Skeletal muscle satellite cell (primary cell): Measurements from ENCODE around the gene WDR87.

Source experiments
- H3K27me3 ChIP-seq: 2 replicates; pipeline ENCODE4 v1.7.0; 2013; ENCODE audit warnings: low read length; ENCODE audit not compliant: control insufficient read depth, insufficient read depth
- H3K36me3 ChIP-seq: 2 replicates; pipeline ENCODE4 v1.7.0; 2013; ENCODE audit warnings: mild to moderate bottlenecking, control low read depth, low read length; ENCODE audit not compliant: insufficient read depth
- H3K4me1 ChIP-seq: 2 replicates; pipeline ENCODE4 v1.7.0; 2013; ENCODE audit warnings: low read length; ENCODE audit not compliant: control insufficient read depth, insufficient read depth
- H3K4me2 ChIP-seq: 2 replicates; pipeline ENCODE4 v1.7.0; 2013; ENCODE audit warnings: mild to moderate bottlenecking, low read length
- H3K4me3 ChIP-seq: 2 replicates; pipeline ENCODE4 v1.7.0; 2013; ENCODE audit warnings: low read length
- H3K9ac ChIP-seq: 2 replicates; pipeline ENCODE4 v1.7.0; 2013; ENCODE audit warnings: mild to moderate bottlenecking, low read depth, low read length, moderate library complexity
- H3K9me3 ChIP-seq: replicated peaks from 2 replicates; pipeline ENCODE4 v1.7.0; 2013; ENCODE audit warnings: mild to moderate bottlenecking, control low read depth, low read length

WDR87 gene

DNA sequence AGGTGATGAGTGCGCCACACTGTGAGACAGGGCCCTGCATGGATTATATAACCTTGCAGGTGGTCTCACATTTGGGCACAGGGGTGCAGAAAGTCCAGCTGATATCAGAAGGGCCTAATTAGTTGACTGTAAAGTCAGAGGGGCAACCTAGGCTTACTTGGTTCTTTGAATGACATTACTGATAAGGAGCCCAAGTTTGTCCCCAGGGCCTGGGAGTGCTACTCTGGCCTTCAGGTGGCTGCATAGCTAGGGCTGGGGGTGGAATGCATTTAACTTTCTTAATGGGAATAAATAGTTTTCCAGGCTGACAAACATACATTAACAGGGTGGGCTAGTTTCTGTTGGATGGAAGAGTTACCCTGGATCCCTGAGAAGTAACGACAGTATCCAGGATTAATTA, 3.3 kb downstream of the WDR87 start:
- Histone ChIP-seq H3K4me2 (no peak overlapping the region), H3K27me3 (no peaks in the 10 kb centered on the region), H3K9me3 (no peaks in the 10 kb centered on the region), H3K9ac (no peak overlapping the region), H3K4me3 (no peak overlapping the region), H3K36me3 (no peaks in the 10 kb centered on the region), H3K4me1 (peaks cover 7% of the 10 kb centered on the region)

DNA sequence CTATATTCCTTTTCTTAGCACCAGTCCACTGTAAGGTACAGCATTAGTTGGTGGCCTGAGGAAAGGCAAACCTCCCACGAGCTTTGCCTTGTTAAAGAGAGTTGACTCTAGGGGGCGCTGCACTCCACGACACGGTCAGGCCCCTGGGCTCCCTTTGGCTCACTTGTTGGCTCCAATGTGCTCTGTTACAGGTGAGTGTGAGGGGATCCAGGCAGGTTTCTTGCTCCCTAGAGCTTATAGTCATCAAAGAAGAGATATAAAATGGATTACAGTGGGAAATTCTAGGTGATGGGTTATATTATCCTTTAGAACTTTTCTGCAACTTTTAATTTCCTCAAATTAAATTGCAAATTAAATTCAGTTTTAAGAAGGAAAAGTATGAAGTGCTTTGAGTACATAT, 3.7 kb downstream of the WDR87 start:
- H3K9ac ChIP-seq, result no peak overlapping the region
- H3K9me3 ChIP-seq, result no peaks in the 10 kb centered on the region
- no peaks in the 10 kb centered on the region for H3K27me3 ChIP-seq
- H3K4me3 ChIP-seq, result no peak overlapping the region
- H3K36me3 ChIP-seq, result no peaks in the 10 kb centered on the region
- peaks cover 2% of the 10 kb centered on the region for H3K4me1 ChIP-seq
- H3K4me2 ChIP-seq, result no peak overlapping the region

DNA sequence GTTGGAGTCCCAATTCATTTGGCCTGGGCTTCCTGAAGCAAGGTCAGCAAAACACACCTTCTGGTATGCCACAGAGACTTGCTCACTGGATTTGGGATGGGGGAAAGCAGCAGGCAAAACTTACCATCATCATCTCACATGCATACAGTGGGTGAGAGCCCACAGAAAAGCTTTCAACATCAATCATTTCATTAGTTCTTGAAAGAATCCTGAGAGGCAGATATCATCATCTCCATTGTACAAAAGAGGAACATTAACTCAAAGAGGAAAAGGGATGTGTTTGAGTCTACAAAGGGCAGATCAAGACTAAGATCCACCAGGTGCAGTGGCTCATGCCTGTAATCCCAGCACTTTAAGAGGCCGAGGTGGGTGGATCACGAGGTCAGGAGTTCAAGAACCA, 6.4 kb downstream of the WDR87 start:
- peaks cover 12% of the 10 kb centered on the region for H3K27me3 ChIP-seq
- H3K4me3 ChIP-seq, result no peak overlapping the region
- no peaks in the 10 kb centered on the region for H3K4me1 ChIP-seq
- H3K4me2 ChIP-seq, result no peak overlapping the region
- no peaks in the 10 kb centered on the region for H3K9me3 ChIP-seq
- no peaks in the 10 kb centered on the region for H3K36me3 ChIP-seq
- no peak overlapping the region for H3K9ac ChIP-seq

DNA sequence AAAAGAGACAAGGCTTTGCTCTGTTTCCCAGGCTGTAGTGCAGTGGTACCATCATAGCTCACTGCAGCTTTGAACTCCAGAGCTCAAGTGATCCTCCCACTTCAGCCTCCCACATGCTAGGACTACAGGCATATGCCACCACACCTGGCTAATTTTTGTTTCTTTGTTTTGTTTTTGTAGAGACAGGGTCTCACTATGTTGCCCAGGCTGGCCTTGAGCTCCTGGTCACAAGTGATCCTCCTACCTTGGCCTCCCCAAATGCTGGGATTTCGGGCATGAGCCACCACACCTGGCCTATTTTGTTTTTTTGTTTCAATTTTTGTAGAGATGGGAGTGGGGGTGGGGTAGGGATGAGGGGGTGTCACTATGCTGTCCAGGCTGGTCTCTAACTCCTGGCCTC, 6.9 kb downstream of the WDR87 start:
- Histone ChIP-seq H3K9ac (no peak overlapping the region), H3K9me3 (no peaks in the 10 kb centered on the region), H3K4me1 (no peaks in the 10 kb centered on the region), H3K4me3 (no peak overlapping the region), H3K4me2 (no peak overlapping the region), H3K27me3 (peaks cover 16% of the 10 kb centered on the region), H3K36me3 (no peaks in the 10 kb centered on the region)

DNA sequence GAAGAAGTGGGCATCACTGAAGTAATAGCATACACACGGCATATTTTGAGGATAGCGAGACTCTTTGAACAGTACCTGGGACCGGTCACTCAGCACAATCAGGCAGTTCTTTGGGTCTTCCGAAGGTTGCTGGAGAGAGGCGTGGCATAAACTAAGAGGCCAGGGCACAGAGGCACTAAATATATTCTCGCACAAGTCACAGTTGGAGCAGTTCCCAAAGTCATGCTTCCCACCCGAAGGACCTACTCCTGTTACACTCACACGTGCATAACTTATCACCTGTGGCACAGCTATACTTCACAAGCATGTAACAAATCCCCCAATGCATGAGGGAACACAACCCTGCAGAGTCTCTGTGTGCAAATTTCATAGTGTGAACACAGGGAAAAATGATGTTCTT, 10.2 kb downstream of the WDR87 start:
- no peaks in the 10 kb centered on the region for H3K36me3 ChIP-seq
- H3K4me1 ChIP-seq, result no peaks in the 10 kb centered on the region
- H3K4me3 ChIP-seq, result no peak overlapping the region
- H3K4me2 ChIP-seq, result no peak overlapping the region
- H3K9ac ChIP-seq, result no peak overlapping the region
- no peaks in the 10 kb centered on the region for H3K9me3 ChIP-seq
- H3K27me3 ChIP-seq, result peaks cover 37% of the 10 kb centered on the region

DNA sequence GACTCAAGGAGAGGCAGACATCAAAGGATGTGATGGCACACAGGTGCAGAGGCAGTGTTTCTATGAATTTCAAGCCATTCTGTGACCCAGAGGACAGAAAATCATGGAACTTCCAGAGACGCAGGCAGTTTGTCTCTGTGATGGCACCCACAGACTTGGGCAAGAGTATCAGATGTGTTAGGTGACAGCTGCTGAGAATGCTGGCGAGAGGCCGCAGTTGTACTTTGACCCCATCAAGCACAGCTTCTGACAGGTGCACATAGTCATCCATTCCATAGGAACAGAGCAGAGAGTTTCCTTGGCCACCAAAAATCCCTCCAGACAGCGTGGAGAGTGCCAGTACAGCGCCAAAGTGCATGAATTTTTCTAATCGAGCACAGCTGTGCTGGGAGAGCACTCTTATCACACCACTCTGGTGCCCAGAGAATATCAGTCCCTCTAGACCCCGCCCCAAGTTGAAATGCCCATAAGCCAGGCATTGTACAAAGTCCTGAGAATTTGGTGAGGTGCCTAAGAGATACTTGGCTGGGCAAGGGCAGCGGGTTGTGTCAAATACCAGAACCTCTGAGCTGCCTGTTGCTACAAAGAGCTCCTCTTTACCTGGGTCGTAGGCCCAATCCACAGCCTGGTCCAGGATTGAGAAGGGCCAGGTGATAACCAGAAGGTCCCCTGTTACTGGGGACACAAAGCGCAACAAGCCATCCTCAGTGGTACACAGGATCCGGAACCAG, 12.4 kb downstream of the WDR87 start:
- peaks cover 52% of the 10 kb centered on the region for H3K27me3 ChIP-seq
- no peak overlapping the region for H3K4me2 ChIP-seq
- H3K9me3 ChIP-seq, result no peaks in the 10 kb centered on the region
- H3K4me3 ChIP-seq, result no peak overlapping the region
- no peaks in the 10 kb centered on the region for H3K36me3 ChIP-seq
- H3K9ac ChIP-seq, result no peak overlapping the region
- H3K4me1 ChIP-seq, result no peaks in the 10 kb centered on the region

DNA sequence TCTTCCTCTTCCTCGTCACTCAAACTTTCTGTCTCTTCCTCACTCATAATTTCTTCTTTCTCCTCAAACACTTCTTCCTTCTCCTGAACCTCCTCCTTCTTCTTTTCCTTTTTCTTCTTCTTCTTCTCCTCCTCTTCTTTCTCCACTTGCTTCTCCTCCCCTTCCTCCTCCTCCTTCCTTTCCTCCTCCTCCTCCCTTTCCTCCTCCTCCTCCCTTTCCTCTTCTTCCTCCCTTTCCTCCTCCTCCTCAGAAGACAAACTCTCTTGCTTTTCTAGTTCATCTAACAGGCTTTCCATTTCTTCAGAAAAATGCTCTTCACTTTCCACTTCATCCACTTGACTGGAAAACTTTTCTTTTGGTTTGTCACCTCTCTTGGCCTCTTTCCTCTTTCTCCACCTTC, 19.8 kb downstream of the WDR87 start:
- no peaks in the 10 kb centered on the region for H3K4me1 ChIP-seq
- no peaks in the 10 kb centered on the region for H3K36me3 ChIP-seq
- H3K27me3 ChIP-seq, result peaks cover 52% of the 10 kb centered on the region
- no peak overlapping the region for H3K4me2 ChIP-seq
- H3K9ac ChIP-seq, result no peak overlapping the region
- peaks cover 12% of the 10 kb centered on the region for H3K9me3 ChIP-seq
- H3K4me3 ChIP-seq, result no peak overlapping the region

DNA sequence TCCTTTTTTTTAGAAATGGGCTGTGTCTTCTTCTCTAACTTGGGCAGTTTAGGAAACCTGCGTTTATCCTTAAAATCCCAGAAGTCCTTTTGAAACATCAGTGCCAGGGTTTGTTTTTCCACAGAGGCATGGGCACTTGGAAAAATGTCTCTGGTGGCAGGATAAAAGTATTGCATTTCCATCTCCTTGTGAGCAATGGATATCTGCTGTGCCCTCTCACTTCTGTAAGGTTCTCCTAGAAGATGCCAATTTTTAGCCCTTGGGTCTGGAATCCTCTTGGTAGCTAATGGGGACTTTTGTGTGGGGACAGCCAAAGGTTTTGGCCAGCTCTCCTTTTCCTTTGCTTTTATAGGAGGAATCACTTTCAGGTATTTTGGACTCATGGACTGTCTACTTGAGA, 21.0 kb downstream of the WDR87 start:
- no peak overlapping the region for H3K9ac ChIP-seq
- H3K4me2 ChIP-seq, result no peak overlapping the region
- H3K4me1 ChIP-seq, result no peaks in the 10 kb centered on the region
- peaks cover 14% of the 10 kb centered on the region for H3K9me3 ChIP-seq
- peaks cover 47% of the 10 kb centered on the region for H3K27me3 ChIP-seq
- no peaks in the 10 kb centered on the region for H3K36me3 ChIP-seq
- H3K4me3 ChIP-seq, result no peak overlapping the region

DNA sequence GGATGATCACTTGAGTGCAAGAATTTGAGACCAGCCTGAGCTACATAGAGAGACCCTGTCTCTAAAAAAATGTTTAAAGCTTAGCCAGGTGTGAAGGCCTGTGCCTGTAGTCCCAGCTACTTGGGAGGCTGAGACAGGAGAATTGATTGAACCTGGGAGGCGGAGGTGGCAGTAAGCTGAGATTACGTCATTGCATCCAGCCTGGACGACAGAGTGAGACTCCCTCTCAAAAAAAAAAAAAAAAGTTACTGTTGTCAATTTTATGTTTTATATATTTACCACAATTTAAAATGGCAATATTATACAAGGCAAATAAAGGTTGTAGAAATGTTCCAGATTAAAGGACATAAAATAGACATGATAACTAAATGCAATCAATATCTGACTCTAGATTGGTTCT, 29.2 kb downstream of the WDR87 start:
- no peak overlapping the region for H3K4me2 ChIP-seq
- H3K4me1 ChIP-seq, result no peaks in the 10 kb centered on the region
- no peaks in the 10 kb centered on the region for H3K36me3 ChIP-seq
- peaks cover 3% of the 10 kb centered on the region for H3K9me3 ChIP-seq
- H3K4me3 ChIP-seq, result no peak overlapping the region
- H3K27me3 ChIP-seq, result no peaks in the 10 kb centered on the region
- no peak overlapping the region for H3K9ac ChIP-seq

DNA sequence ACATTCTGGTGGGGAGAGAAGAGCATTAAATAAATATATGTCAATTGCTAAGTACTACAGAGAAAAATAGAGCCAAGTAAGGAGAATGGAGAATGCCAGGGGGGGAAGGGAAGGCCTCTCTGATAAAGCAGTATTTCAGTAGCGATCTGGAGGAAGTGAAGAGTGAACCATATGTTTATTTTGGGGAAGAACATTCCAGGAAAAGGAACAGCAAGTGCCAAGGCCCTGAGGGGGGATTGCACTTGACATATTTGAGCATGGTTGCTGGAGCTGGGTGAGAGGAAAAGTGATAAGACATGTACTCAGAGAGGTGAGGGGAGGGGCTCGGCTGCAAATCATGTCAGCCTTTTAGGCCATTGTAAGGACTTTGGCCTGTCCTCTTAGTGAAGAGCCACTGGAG, 30.4 kb downstream of the WDR87 start:
- Histone ChIP-seq H3K4me1 (no peaks in the 10 kb centered on the region), H3K36me3 (no peaks in the 10 kb centered on the region), H3K4me2 (no peak overlapping the region), H3K9ac (no peak overlapping the region), H3K9me3 (no peaks in the 10 kb centered on the region), H3K4me3 (no peak overlapping the region), H3K27me3 (no peaks in the 10 kb centered on the region)

DNA sequence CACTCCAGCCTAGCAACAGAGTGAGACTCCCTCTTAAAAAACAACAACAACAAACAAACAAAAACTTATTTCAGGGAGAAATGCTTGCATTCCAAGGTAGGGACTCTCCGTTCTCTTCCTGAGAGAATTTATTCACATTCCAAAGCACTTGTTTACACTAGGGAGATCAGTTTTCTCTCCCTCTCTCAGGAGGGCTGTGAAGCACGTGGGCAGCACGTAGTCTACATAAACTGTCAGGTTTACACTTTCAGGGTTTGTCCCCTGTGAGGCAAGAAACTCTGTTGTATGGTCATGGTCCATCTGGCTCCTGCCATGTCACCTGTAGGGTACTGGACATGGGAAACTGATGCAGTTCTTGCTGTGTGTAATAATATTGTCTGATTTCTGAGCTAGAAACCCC, 31.6 kb downstream of the WDR87 start:
- Histone ChIP-seq H3K9me3 (no peaks in the 10 kb centered on the region), H3K9ac (no peak overlapping the region), H3K4me1 (no peaks in the 10 kb centered on the region)

DNA sequence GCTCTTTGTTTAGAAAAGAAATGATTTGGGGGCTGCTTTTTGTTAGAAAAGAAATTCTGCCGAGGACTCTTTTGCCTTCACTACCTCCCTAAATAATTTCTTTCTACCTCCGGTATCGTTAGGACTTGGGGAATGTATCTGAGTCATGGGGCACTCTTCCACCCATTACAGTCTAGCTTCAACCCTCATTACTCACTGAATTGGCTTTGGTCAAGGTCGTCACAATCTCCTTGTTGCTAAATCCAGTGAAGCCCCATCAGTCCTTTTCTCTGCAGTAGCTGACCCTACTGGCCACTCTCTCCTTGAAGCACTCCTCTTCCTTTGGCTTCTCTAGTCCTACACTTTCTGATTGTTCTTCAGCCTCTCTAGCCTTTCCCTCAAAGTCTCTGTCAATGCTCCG, 34.0 kb downstream of the WDR87 start:
- H3K4me2 ChIP-seq, result no peak overlapping the region
- H3K4me1 ChIP-seq, result no peaks in the 10 kb centered on the region
- H3K9ac ChIP-seq, result no peak overlapping the region
- H3K27me3 ChIP-seq, result no peaks in the 10 kb centered on the region
- no peaks in the 10 kb centered on the region for H3K36me3 ChIP-seq
- H3K9me3 ChIP-seq, result no peaks in the 10 kb centered on the region
- H3K4me3 ChIP-seq, result no peak overlapping the region

More for the DNA sequence above, 31.6 kb downstream of the WDR87 start:
- Histone ChIP-seq H3K4me3 (no peak overlapping the region), H3K27me3 (no peaks in the 10 kb centered on the region), H3K4me2 (no peak overlapping the region), H3K36me3 (no peaks in the 10 kb centered on the region)
